HG03439 (cell line): ENCODE measurements around the gene GRAMD1B.
A peak's percentile ranks its signal among the peaks of the same experiment; 100 is the strongest.

Experiments used
- ATAC-seq: cut with Tn5 transposase; IDR thresholded peaks from one replicate; pipeline ENCODE4 v1.9.1; 2021; ENCODE audit warnings: mild to moderate bottlenecking, moderate library complexity; ENCODE audit not compliant: unreplicated experiment

Gene GRAMD1B

DNA sequence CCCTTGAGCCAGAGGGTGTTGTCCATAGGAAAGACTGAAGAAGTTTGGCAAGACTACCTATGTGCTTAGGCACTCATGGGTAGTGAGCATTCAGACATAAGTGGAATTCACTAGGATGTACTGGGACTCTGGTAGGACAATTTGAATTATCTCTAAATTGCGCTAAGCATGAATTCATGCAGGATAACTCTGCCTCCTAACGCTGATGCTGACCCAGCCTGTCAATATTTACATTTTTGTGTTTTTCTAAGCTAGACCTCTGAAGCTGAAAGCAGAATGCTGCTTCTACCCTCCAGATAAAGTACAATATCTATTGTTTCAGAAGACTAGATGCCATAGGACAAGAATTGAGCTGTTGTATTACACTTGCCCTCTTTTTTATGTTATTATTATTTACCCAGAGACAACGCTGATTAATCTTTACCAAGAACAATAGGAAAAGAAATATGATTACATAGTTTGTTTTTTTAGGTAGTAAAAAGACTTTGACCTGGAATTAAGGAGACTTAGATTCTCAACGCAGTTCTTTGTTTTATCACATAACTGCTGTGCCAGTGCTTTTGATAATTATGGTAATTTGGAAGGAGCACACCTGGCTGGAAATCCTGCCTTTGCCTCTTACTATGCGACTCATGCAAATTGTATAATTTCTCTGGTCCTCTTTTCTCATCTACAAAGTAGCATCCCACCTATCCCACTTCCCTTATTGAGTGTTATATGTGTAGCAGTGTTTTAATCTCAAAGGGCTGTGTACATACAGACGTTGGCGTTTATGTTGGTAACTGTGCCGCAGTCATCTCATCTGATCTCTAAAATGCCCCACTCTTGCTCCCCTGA lies 21.2 kb upstream of the GRAMD1B start:
- no peak for ATAC-seq

DNA sequence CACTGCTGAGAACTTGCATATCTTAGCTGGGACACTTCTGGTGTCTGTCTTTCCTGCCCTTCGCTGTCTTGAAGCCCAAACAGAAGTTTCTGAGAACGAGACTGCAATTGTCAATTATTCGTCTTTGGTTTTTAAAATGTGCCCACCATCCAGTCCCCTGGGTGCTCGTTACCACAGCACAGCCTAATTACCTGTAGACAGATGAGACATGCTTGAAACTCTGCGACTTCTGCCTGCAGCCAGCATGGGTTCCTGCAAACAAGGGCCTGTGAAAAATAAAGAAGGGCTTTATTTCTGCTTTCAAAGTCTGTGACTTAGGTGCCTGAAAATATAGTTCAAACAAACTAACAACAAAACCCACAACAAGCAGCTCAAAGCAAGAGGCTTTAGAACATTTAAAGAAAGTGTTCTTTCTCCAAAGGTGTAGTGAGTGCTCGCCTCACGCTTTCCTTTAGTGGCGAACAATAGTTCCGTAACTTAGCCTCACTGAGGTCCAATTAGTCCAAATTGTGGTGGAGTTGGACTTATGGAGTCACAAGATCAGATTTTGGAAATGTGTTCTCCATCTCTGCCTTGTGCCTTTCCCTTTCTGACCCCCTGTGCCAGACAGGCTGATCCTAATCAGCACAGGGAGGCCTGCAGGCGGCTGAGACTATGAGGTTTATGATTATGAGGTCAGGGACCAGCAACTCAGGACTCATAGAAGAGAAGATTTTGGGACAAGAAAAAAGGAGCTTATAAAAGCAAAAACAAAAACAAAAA lies 20.4 kb upstream of the GRAMD1B start:
- ATAC-seq = no peak

DNA sequence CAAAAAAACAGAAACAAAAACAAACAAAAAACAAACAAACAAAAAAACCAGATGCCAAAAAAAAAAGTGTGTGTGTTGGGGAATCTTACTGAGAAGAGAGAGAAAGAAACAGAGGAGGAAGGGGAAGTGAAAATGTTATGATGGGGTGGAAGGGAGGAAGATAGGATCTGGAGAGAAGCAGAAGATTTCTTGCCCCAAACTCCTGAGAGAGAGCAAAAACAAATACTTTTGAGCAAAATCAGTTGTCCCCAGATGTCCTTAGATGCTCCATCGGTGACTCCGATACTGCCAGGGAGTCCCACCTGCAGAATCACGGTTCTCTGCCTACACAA lies 19.9 kb upstream of the GRAMD1B start:
- ATAC-seq = no peak

DNA sequence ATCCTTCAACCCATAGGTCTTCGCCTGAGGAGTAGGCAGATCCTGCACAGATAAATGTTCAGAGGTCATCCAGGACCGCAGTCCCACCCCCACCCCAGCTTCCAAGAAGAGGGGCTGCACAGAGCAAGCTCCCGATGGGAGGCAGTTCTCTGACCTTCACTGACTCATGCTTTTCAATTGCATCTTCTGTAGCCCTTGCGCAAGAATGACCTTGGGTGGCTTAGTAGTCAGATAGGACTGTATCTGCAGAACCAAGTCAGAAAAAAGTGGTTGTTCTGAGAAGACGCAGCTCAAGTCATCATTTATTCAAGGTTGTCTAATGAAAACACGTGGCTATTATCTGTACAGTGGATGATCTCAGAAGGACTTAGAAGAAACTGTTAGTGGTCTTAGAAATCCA lies 16.4 kb upstream of the GRAMD1B start:
- ATAC-seq = no peak

DNA sequence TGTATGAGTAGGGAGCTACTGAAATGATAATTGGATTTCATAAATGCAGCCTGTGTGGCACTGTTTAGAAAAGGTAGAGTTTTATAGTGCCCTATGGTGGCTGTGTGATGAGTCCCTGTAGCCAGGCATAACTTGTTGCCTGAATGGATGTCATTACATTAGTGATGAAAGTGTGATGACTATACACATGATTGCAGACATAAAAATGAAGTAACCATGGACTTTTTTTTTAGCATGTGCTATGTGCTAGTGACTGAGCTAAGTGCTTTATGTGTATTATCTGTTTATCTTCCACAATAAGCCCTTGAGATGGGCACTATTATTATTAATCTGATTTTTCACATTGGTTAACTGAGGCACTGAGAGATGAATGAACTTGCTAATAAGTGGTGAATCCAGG lies 13.5 kb upstream of the GRAMD1B start:
- no peak for ATAC-seq

DNA sequence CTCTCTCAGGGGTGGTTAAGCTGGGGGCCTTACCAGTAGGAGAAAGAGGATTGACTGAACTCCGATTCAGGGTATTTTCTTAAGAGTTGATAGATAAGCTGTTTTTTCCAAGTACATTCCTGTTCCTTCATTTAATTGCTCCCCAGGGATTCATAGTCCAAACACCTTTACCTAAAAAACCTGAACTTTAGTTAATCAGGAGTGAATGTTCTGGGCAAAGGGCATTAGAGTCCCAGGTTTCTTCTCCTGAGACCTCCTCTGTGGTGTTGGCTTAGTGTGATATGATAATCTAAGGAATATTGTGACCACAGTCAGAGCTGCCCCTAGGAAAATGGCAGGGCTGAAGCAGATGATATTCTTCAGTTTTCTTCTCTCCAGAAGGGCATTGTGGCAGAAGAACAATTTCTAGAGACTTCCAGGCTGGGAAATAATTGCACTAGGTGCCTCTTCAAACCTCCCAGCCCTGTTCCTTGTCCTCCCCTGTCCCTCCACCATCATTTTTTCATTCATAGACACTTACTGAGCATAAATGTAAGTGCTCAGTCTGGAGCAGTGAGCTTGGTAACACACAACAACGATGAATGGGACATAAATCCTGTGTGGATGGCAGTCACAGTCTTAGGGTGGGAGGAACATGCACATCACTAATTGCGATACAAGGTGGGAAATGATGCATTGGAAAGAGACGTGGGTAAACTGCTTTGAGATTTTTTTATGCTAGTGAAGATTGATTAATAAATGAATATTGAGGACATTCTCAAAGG lies 11.5 kb upstream of the GRAMD1B start:
- no peak for ATAC-seq

DNA sequence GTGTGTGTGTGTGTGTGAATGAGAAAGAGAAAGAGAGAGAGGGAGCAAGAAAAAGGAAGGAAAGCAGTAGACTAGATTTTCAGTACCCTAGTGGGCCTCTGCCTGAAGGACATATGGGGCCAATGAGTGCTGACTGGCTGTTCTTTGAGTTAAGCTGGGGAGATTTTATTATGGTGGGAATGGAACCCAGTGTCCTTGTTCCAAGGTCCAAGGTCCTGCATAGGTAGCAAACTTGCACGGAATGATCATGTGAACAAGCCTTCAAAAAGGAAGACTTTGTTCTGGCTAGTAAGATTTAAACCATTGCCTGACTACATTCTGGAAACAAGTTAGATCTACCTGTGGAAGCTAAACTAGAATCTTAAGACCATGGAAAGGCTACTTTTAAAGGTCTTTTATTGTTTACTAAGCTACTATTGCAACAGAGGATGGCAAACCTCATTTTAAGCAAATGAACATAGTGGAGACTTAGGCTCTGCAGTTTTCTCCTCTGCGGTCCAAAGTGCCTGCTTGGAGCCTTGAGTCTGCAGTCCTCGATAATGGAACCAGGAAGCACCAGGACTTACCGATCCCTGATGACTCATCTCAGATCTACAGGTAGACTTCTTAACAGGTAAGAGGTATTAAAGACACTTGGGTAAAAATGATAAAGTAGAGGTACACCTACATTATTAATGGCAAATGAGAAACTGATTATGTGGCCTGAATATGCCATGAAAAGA lies 10.2 kb upstream of the GRAMD1B start:
- no peak for ATAC-seq

DNA sequence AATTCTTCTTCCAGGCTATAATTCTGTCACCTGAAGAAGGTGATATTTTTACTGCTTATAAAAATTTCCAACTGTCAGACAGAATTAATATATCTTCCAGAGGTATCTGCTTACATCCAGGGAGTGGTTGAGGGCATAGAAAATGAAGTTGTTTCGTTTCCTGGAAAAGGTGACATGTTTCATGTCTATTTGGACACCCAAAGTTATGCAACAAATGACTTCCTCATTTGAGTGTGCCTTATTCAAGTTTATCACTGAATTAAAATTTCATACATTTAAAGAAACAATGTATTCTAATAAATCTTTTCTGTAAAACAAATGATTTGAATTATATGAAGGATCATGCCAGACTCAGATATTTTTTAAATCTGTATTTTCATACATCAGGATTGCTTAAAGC lies 8.5 kb upstream of the GRAMD1B start:
- no peak for ATAC-seq

DNA sequence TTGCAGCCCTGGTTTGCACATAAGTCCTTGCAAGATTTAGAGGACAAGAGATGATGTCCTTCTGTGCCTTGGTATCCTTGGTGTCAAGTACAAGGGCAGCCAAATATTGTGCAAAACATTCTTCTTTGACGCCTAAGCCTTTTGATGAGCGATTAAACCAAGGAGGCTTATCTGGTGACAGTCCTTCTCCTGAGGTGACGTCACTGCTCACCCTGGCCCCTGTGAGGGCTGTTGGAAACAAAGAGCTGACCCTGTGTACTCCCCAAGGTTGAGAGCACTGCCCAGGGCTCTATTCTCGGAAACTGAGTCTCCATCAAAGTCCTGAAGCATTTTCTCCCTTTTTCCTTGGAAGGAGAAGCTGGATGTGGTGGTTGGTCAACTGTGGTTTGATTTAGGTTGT lies 4.7 kb upstream of the GRAMD1B start:
- no peak for ATAC-seq

DNA sequence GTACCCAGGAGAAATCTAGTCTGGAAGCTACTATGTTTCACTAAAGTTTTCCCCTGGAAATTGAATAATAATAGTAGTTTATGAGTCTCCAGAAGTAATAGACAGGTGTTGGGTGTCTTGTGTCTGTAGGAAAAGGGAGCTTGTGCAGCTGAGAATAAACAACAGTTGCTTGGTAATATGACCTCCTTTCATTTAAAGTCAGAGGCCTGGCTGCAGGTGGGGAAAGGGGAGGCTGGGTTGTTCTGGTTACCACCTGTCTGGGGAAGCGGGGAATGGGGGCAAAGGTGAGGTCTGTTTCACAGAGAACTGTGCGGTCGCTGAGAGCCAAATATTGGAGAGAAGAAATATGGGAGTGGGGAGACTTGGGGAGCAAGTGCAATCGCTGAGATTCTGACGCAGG lies 3.3 kb upstream of the GRAMD1B start:
- ATAC-seq = no peak

DNA sequence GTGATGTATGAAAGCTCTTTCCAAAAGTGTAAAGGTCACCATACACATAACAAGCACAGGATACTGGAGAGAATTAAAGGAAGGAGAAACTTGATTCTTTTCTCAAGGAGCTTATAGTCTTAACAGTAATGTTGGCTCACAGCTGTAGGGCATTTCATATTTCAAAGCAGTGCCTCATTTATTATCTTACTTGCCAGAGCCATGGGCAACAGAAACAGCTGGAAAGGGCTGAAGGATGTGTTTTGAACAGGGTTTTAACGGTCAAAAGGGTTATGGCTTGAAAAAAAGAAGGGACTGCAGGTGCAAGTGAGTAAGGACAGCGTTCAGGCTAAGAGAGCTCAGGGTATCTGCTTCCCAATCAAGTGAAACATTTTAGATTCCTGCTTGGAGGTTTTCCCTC lies 2.7 kb upstream of the GRAMD1B start:
- ATAC-seq = no peak

DNA sequence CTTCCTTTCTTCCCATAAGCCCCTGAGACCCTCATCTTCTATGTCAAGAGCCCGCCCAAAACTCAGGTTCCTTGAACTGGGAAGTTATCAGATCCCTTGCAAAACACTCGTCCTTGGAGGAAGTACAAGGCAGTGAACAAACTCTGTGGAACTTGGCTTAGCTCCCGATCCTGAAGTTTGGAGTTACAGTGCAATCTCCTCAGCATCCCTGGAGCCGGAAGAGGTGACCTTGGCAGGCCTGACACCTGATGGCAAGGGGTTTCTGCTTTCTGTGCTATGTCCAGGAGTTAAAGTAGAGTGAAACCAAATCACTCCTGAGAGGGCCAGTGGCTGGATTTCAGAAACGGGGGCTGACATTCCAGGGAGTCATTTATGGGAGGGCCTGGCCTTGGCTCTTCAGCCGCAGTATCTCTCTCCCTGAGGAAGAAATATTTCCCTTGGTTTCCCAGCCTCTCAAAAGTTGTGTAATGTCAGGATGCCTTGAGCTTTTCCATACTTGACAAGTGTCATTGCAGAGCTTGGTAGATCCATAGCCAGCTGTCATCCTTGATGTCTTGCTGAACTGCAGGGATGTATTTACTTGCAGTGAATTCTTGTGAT lies 1.9 kb upstream of the GRAMD1B start:
- no peak for ATAC-seq

DNA sequence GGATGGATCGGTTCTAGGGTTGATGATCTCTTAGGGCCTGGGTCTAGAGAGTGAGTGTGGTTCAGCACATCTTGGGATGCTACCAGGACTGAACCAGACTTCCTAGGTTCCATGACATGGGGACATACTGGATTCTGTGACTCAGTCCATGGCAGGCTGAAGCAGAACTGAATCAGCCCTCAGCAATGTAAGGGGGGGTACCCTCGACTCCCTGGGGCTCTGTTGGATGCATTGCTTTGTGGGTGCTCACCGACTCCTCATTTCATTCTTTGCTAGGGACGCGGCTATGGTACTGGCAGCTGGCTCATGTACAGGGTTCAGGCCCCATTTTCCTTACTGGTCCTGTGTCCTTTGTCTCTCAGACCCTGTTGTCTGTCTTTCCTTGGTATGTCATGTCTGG lies 733 bp upstream of the GRAMD1B start:
- no peak for ATAC-seq

DNA sequence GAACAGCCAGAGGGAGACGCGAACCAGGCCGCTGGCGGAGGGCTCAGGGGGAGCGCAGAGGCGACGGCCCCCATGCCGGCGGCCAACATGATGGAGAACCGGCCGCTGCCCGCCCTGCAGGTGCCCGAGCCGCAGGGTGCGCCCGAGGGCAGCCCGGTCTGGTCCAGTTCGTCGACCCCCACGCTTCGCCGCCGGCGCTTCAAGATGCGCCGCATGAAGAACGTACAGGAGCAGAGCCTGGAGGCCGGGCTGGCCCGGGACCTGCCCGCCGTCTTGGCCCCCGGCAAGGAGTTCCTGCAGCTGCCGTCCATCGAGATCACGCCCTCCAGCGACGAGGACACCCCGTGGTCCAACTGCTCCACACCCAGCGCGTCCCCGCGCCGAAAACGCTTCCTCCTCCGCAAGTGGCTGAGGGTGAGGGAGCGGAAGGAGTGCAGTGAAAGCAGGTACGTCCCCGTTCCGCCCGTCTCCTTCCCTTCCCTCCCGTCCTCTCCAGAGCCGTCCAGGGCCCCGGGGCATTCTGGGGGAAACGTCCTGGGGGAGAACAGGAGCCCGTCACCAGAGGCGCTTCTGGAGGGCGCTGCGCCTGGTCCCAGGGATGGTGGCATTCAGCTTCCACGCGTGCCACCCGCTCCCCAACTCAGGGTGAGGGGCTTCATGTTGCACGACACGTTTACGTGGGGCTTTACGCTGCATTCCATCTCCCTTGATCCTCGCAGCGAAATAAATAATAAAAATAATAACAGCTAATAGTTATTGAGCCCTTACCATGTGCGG lies 840 bp downstream of the GRAMD1B start:
- ATAC-seq = peak; percentile 48

DNA sequence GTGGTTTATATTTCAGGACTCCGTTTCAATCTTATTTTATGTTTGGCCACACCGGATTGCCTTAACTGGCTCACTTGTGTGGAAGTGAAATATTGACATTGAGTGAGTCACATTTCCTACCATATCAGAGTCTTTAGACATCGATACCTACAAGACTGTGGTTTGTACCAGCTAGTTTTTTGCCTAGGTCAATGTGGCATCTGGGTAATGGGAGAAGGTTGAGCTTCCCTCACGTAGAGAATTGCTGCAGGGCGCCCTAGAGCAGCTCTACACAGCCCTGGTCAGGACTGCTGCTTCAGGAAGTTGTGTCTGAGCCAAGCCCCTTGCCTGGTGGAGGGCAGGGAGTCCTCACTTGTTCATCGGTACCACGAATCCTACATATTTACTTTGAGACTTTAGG lies 1.6 kb downstream of the GRAMD1B start:
- no peak for ATAC-seq

DNA sequence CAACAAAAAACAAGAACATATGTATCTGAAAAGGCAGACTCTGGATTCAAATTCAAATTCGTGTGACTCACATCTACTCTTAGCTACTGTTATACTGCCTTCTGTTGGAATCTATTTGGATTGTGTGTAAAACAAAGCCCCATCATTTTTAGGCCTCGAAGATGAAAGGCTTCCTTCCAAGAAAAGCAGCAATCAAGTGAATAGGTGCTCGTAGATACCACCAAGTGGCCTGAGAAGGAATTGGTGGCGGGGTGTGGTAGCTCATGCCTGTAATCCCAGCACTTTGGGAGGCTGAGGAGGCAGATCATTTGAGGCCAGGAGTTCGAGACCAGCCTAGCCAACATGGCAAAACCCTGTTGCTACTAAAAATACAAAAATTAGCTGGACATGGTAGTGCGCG lies 4.2 kb downstream of the GRAMD1B start:
- no peak for ATAC-seq

DNA sequence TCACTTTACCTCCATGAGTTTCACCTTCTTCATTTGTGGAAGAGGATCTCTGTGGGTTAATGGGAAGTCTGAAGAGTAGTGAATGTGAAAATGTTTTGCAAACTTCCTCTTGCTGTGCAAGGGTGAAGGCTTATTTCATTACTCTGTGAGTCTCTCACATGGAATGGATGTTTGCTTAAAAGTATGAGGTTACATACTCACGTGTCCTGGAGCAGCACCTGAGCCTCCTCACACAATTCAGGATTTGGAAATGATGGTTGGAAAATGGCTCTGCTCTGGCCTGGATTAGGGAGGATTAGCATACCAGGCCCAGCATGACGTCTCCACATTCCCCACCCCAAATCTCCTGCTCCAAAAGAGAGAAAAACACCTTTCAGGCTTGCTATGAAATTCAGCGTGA lies 4.8 kb downstream of the GRAMD1B start:
- no peak for ATAC-seq

DNA sequence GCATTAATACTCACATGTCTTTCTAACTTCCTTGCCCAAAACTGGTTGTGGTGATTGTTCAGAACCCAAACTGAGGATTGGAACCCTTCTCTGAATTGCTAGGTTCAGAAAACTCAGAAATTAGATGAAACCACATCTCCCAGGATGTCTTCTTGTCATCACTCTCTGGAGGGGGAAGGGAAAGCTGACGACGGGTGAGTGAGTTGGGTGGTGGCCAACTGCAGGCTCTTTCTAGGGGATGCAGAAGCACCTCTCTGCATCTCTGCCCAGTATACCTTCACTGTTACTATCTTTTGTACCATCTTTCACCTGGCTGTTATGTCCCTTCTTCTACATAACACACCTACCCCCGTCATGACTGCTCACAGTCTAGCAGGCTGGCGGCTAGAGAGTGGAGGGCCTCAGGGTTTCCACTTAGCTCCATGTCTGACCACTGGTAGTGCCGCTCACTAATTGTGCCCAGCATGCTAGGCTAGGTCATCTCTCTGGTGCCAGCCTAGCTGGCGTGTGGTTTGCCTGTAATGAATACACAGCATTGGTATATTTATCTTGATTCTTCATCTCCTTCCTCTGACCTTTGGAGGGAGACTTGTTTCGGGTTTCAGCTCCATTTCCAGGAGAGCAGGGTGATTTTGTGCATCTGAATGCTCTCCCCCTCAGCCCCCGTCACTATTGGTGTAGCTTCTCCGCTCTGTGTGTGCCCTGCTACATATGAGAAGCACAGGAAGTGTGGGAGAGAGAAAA lies 7.3 kb downstream of the GRAMD1B start:
- no peak for ATAC-seq

DNA sequence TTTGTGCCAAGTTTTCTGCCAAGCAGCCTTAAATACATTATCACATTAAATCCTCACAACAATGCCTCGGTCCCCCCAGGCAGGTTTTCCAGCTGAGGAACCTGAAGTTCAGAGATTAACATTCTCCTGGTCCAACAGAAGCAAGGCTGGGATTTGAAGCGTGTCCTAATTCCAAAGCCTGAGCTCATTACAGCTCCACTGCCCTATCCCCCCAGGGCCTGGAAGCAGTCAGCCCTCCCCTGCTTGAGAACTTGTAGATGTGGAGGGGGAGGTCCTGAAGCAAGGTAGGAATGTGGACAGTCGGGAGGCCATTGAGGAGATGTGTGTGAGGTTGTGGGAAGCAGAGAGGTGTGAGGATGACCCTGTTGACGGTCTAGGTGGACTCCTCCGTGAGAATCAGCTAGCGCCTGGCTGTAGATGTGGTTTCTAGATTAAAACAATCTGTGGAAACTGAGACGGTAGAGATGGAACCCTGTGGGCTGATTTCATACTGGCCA lies 8.1 kb downstream of the GRAMD1B start:
- no peak for ATAC-seq
